Measurements from ENCODE around the gene NBPF1.
"Not testable (repeated sequence)": the region's sequence is repeated elsewhere in the genome, so short reads cannot be mapped to it uniquely, and the experiment has no call there.

DNA sequence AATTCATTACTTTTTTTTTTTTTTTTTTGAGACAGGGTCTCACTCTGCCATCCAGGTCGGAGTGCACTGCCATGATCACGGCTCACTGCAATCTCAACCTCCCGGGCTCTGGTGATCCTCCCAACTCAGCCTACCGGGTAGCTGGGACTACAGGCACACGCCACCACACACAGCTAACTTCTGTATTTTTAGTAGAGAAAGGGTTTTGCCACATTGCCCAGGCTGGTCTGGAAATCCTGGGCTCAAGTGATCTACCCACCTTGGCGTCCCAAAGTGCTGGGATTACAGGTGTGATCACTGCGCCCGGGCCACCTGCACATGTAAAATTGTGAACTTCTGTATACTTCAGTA, 1.4 kb downstream of the NBPF1 start:
- not testable (repeated sequence) for TF ChIP-seq ELF4 (IDR thresholded peaks at IDR 0.05); LEF1 (IDR thresholded peaks at IDR 0.05; ENCODE audit: borderline replicate concordance); FOXA1 (IDR thresholded peaks at IDR 0.05); L3MBTL2 (conservative IDR thresholded peaks at IDR 0.05); SP1 (IDR thresholded peaks at IDR 0.05)
- TF ChIP-seq, protein P1, sequence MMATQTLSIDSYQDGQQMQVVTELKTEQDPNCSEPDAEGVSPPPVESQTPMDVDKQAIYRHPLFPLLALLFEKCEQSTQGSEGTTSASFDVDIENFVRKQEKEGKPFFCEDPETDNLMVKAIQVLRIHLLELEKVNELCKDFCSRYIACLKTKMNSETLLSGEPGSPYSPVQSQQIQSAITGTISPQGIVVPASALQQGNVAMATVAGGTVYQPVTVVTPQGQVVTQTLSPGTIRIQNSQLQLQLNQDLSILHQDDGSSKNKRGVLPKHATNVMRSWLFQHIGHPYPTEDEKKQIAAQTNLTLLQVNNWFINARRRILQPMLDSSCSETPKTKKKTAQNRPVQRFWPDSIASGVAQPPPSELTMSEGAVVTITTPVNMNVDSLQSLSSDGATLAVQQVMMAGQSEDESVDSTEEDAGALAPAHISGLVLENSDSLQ (IDR thresholded peaks at IDR 0.05): not testable (repeated sequence)

Measured in HEK293T (cell line).